K562 (cell line): ENCODE data around the gene PEBP1. TPM values are rescaled to one million over a fixed set of nuclear protein-coding genes. Genes with fewer than 3 reads are reported as not detected.

ENCODE experiments used
- ATAC-seq: fragments of 200-7000 bp; cut with Tn5 transposase; 3 replicates; pipeline ENCODE4 v1.9.1; 2020; ENCODE audit warnings: moderate library complexity
- BruUV-seq: library from RNA; stranded (reverse); fragments of 400-500 nt; replicated peaks from 2 replicates; lab custom pipeline; 2021; lab: Mats Ljungman, UMichigan
- CTCF ChIA-PET: fragments of 300-600 bp; formaldehyde crosslinking; extraction: SDS; loops from one replicate; lab custom pipeline; 2021; ENCODE audit warnings: low intra/inter-chr PET ratio; lab: Yijun Ruan, JAX
- POLR2A ChIA-PET: fragments of 300-600, 350-650 bp; sonication (Branson Sonifier 250); formaldehyde crosslinking; extraction: SDS; loops from one replicate; lab custom pipeline; 2021; ENCODE audit warnings: antibody characterized with exemption, inconsistent platforms; lab: Yijun Ruan, JAX
- DNase-seq, 4 experiments: peaks; one replicate each; pipeline versions ENCODE4 v3.0.0 to v3.0.0-alpha.2; 2011 to 2018; ENCODE audit warnings: low spot score in 3 of 4, mixed read lengths in 3 of 4; ENCODE audit errors: extremely low read depth in 1 of 4
- FAIRE-seq: peaks from 2 replicates; lab custom pipeline; 2011; peaks lifted over from hg19 to GRCh38; lab: Jason Lieb, UNC
- H2AFZ ChIP-seq: 2 replicates; pipeline ENCODE4 v1.6.0; 2011; ENCODE audit warnings: low read depth, low read length, control low read depth, inconsistent platforms
- H3K27ac ChIP-seq: fragments of 200-600 bp; 3 replicates; pipeline ENCODE4 v1.8.0; 2011; ENCODE audit warnings: low read depth, mild to moderate bottlenecking, control low read depth, inconsistent platforms, low read length, moderate library complexity, mixed read lengths; ENCODE audit errors: extremely low read depth
- H3K27me3 ChIP-seq, 2 experiments: fragments of 300-600 bp in 1 of 2; 2 replicates in 1 of 2; 3 replicates in 1 of 2; pipeline versions ENCODE4 v1.6.0 to v1.8.0; 2011; ENCODE audit warnings: inconsistent platforms in 2 of 2, low read length in 2 of 2, mild to moderate bottlenecking in 1 of 2, mixed read lengths in 1 of 2, moderate library complexity in 1 of 2; ENCODE audit not compliant: control insufficient read depth in 2 of 2, insufficient read depth in 2 of 2
- H3K36me3 ChIP-seq: fragments of 300-600 bp; 3 replicates; pipeline ENCODE4 v1.8.0; 2011; ENCODE audit warnings: mild to moderate bottlenecking, low read length, inconsistent platforms; ENCODE audit not compliant: control insufficient read depth, insufficient read depth
- H3K4me1 ChIP-seq, 2 experiments: fragments of 200-600 bp in 1 of 2; replicated peaks in 1 of 2; 2 replicates in 1 of 2; 3 replicates in 1 of 2; pipeline versions ENCODE4 v1.5.1 to v1.8.0; 2011; ENCODE audit warnings: inconsistent platforms in 2 of 2, low read length in 2 of 2, mild to moderate bottlenecking in 1 of 2, mixed read lengths in 1 of 2, moderate library complexity in 1 of 2; ENCODE audit not compliant: control insufficient read depth in 2 of 2, insufficient read depth in 2 of 2
- H3K4me2 ChIP-seq: 2 replicates; pipeline ENCODE4 v1.6.1; 2011; ENCODE audit warnings: low read length, control low read depth, inconsistent platforms, mixed read lengths; ENCODE audit not compliant: insufficient read depth
- H3K4me3 ChIP-seq: fragments of 200-600 bp; sonication (generic), shearing (Covaris generic); 2 replicates; pipeline ENCODE4 v1.5.1; 2016; ENCODE audit warnings: control low read depth, inconsistent platforms
- H3K79me2 ChIP-seq: fragments of 200-600 bp; 3 replicates; pipeline ENCODE4 v1.8.0; 2011; ENCODE audit warnings: low read length, inconsistent platforms; ENCODE audit not compliant: control insufficient read depth, insufficient read depth
- H3K9ac ChIP-seq, 2 experiments: 2 replicates each; pipeline versions ENCODE4 v1.6.0 to v1.6.1; 2011; ENCODE audit warnings: low read depth in 2 of 2, low read length in 2 of 2, control low read depth in 1 of 2, inconsistent platforms in 1 of 2, mild to moderate bottlenecking in 1 of 2, mixed read lengths in 1 of 2; ENCODE audit not compliant: insufficient read depth in 1 of 2
- H3K9me1 ChIP-seq: one replicate; pipeline ENCODE4 v1.6.0; 2011; ENCODE audit warnings: inconsistent platforms, mild to moderate bottlenecking, low read length, moderate library complexity; ENCODE audit not compliant: control insufficient read depth, insufficient read depth
- H3K9me3 ChIP-seq: replicated peaks from 2 replicates; pipeline ENCODE4 v1.5.1; 2011; ENCODE audit warnings: low read depth, low read length, inconsistent platforms; ENCODE audit not compliant: control insufficient read depth, insufficient read depth
- H4K20me1 ChIP-seq: replicated peaks from 2 replicates; pipeline ENCODE4 v1.6.1; 2011; ENCODE audit warnings: low read length, inconsistent platforms, mixed read lengths; ENCODE audit not compliant: control insufficient read depth, insufficient read depth
- SAP30 ChIP-seq: fragments of 200-600 bp; sonication (generic); IDR thresholded peaks from 2 replicates; pipeline ENCODE4 v1.6.1; 2012; ENCODE audit warnings: borderline replicate concordance, low read depth, mild to moderate bottlenecking, moderate library complexity, low read length, control low read depth, inconsistent platforms; ENCODE audit not compliant: insufficient read depth, poor library complexity, severe bottlenecking
- ZNF24 ChIP-seq: fragments of 450-650 bp; IDR thresholded peaks from 2 replicates; pipeline ENCODE4 v1.6.1; 2016
- ZNF75A ChIP-seq: fragments of 450-650 bp; formaldehyde crosslinking; IDR thresholded peaks from 2 replicates; pipeline ENCODE4 v1.4.0; 2020; ENCODE audit warnings: mild to moderate bottlenecking
- WGBS: fragments of 100-300 bp; shearing (Covaris generic); methylation state at CpG from one replicate; pipeline ENCODE4 v1.1.6; 2016; ENCODE audit warnings: low coverage, mixed read lengths; ENCODE audit not compliant: insufficient coverage; ENCODE audit errors: missing lambda C conversion rate; 5-methylcytosine and 5-hydroxymethylcytosine counted together
- in situ Hi-C: fragments of 300-500 bp; cut with MboI; formaldehyde crosslinking; loops from 4 replicates; pipeline ENCODE4 v1.15.0; 2018; ENCODE audit warnings: inconsistent platforms, mixed read lengths
- intact Hi-C: fragments of 100-400 bp; cut with micrococcal nuclease; formaldehyde crosslinking; loops from 2 replicates; pipeline ENCODE4 v1.14.2; 2022
- polyA plus RNA-seq, 8 experiments: library from polyadenylated mRNA; depleted of rRNA in 4 of 8; stranded (reverse) in 5 of 8; unstranded in 3 of 8; fragments of >200 nt; fragmentation: Nextera tagmentation in 2 of 8; fragmentation: Illumina TruSeq in 1 of 8; extraction: Ambion mirVana in 2 of 8; extraction: Trizol in 1 of 8; gene quantifications; 2 replicates each; pipeline versions ENCODE4 v1.2.1 to v1.2.3, GENCODE V29; 2011 to 2014; ENCODE audit warnings: inconsistent platforms in 1 of 8, missing spikeins in 1 of 8
- total RNA-seq, 7 experiments: library from RNA; depleted of rRNA in 6 of 7; stranded (reverse); fragments of >200 nt in 6 of 7; fragmentation: Illumina TruSeq in 2 of 7; extraction: Trizol in 2 of 7; gene quantifications; 2 replicates each; pipeline versions ENCODE4 v1.2.1 to v1.2.3, GENCODE V29; 2011 to 2021; ENCODE audit warnings: low replicate concordance in 1 of 7

The PEBP1 gene
- total and polyA plus RNA-seq, 9 of the 15 experiments (the other 6 are each of a cell fraction or from before 2014, with no cell fraction given): 77.3 to 207 (median 153) TPM

- FAIRE-seq: no peak
- peak overlapping the region; percentile 42 for H3K4me3 ChIP-seq
- peaks cover 0 to 15% of the 10 kb centered on the region in 2 experiments; a peak in 3 of 5 replicates for H3K4me1 ChIP-seq
- H3K27ac ChIP-seq: no peak overlapping the region
- no peak for DNase-seq
- WGBS: 0% methylated on average over 31 of the region's 32 CpGs
- CTCF ChIA-PET: no interaction called here
- no peaks in the 10 kb centered on the region for H4K20me1 ChIP-seq
- POLR2A ChIA-PET: interaction anchor here (0.6 to 1.2 kb wide), 3 partner anchors 14 to 273 kb away, joined by 3 to 4 read pairs (median 3); partner anchors contain the start of genes SUDS3 and WSB2
- no peaks in the 10 kb centered on the region for H3K9me3 ChIP-seq
- in situ Hi-C loops (no loop called here), intact Hi-C loops (loop anchor here (5.0 kb wide), 1 partner anchor 41 kb away; the partner anchor contains the start of gene WSB2)
- H3K79me2 ChIP-seq: no peaks in the 10 kb centered on the region
- H2AFZ ChIP-seq: peak overlapping the region; percentile 81
- H3K9me1 ChIP-seq: no peaks in the 10 kb centered on the region
- TF ChIP-seq SAP30 (peak; percentile 42), ZNF75A (no peak), ZNF24 (no peak)
- H3K27me3 ChIP-seq: peaks cover 26 to 39% of the 10 kb centered on the region in 2 experiments; a peak in 4 of 5 replicates
- H3K36me3 ChIP-seq: no peaks in the 10 kb centered on the region
- no TSS peak for BruUV-seq
- no peak; the same call in 2 of the 3 replicates for ATAC-seq
- peak overlapping the region; percentile 61 for H3K4me2 ChIP-seq
- peak overlapping the region in 1 of 2 experiments; percentile 84; a peak in 2 of 4 replicates for H3K9ac ChIP-seq
Measured at GRCh38 chr12:118103201-118103600, 32.7 kb upstream of the PEBP1 start.
